HCT116 (cell line): Measurements from ENCODE around the gene ENSA. TPM values are rescaled to one million over a fixed set of nuclear protein-coding genes. Genes with fewer than 3 reads are reported as not detected.

Source experiments
- ATAC-seq: fragments of 200-7000 bp; cut with Tn5 transposase; 2 replicates; pipeline ENCODE4 v1.9.1; 2020; ENCODE audit warnings: mild to moderate bottlenecking, moderate library complexity
- BruUV-seq: library from RNA; stranded (reverse); fragments of 400-500 nt; replicated peaks from 2 replicates; lab custom pipeline; 2021; lab: Mats Ljungman, UMichigan
- CTCF ChIA-PET: fragments of 300-600 bp; sonication (Branson Sonifier 250); formaldehyde crosslinking; loops from one replicate; lab custom pipeline; 2021; ENCODE audit warnings: antibody characterized with exemption; lab: Charles Lee
- POLR2A ChIA-PET: fragments of 300-600, 350-600 bp; sonication (Branson Sonifier 250); formaldehyde crosslinking; loops from one replicate; lab custom pipeline; 2021; ENCODE audit warnings: antibody characterized with exemption; lab: Charles Lee
- RAD21 ChIA-PET, 2 experiments: fragments of 300-600 bp; sonication (Branson Sonifier 250); formaldehyde crosslinking; loops; one replicate each; lab custom pipeline; 2023; ENCODE audit warnings: low total read pairs in 2 of 2; ENCODE audit not compliant: uncharacterized antibody in 2 of 2, unreplicated experiment in 2 of 2, low non-redundant PET in 1 of 2; lab: Charles Lee
- DNase-seq: peaks from one replicate; pipeline ENCODE4 v3.0.0-alpha.2; 2010; ENCODE audit warnings: low read depth, low spot score
- H2AFZ ChIP-seq: fragments of 200-600 bp; shearing (Covaris generic), sonication (generic); 2 replicates; pipeline ENCODE4 v1.6.1; 2017; ENCODE audit warnings: low read depth, mixed run types, mixed read lengths, antibody characterized with exemption, low read length; ENCODE audit not compliant: poor library complexity, severe bottlenecking
- H3K27ac ChIP-seq: 2 replicates; pipeline ENCODE4 v1.5.1; 2012; ENCODE audit warnings: low read depth, low read length
- H3K27me3 ChIP-seq: fragments of 200-600 bp; sonication (generic); 2 replicates; pipeline ENCODE4 v1.6.1; 2016; ENCODE audit warnings: mixed run types, low read length, mixed read lengths; ENCODE audit not compliant: insufficient read depth
- H3K36me3 ChIP-seq, 2 experiments: fragments of 200-500 bp in 1 of 2; fragments of 200-600 bp in 1 of 2; sonication (Bioruptor generic) in 1 of 2; sonication (generic) in 1 of 2; 2 replicates each; pipeline versions ENCODE4 v1.5.1 to v1.6.1; 2014 to 2016; ENCODE audit warnings: low read length in 2 of 2, inconsistent platforms in 1 of 2, mixed read lengths in 1 of 2, mixed run types in 1 of 2; ENCODE audit not compliant: insufficient read depth in 2 of 2, control insufficient read depth in 1 of 2
- H3K4me1 ChIP-seq, 2 experiments: fragments of 200-600 bp in 1 of 2; sonication (generic) in 1 of 2; 2 replicates each; pipeline versions ENCODE4 v1.5.1 to v1.6.1; 2012 to 2017; ENCODE audit warnings: low read length in 2 of 2, inconsistent platforms in 1 of 2, mild to moderate bottlenecking in 1 of 2, mixed read lengths in 1 of 2, mixed run types in 1 of 2, moderate library complexity in 1 of 2; ENCODE audit not compliant: insufficient read depth in 2 of 2, control insufficient read depth in 1 of 2
- H3K4me2 ChIP-seq: fragments of 200-600 bp; sonication (generic); 2 replicates; pipeline ENCODE4 v1.6.1; 2017; ENCODE audit warnings: mixed run types, low read length, mixed read lengths
- H3K4me3 ChIP-seq, 2 experiments: fragments of 200-600 bp in 1 of 2; sonication (generic) in 1 of 2; replicated peaks in 1 of 2; 2 replicates each; pipeline ENCODE4 v1.5.1; 2011 to 2016; ENCODE audit warnings: low read length in 2 of 2, control low read depth in 1 of 2, low read depth in 1 of 2, mild to moderate bottlenecking in 1 of 2, mixed read lengths in 1 of 2, mixed run types in 1 of 2
- H3K79me2 ChIP-seq: fragments of 200-600 bp; sonication (generic); 2 replicates; pipeline ENCODE4 v1.6.1; 2017; ENCODE audit warnings: mild to moderate bottlenecking, mixed run types, low read length, moderate library complexity, mixed read lengths; ENCODE audit not compliant: insufficient read depth
- H3K9ac ChIP-seq: fragments of 200-600 bp; sonication (generic); 2 replicates; pipeline ENCODE4 v1.6.1; 2016; ENCODE audit warnings: low read length, mixed read lengths
- H3K9me2 ChIP-seq: fragments of 200-600 bp; sonication (generic), shearing (Covaris generic); 2 replicates; pipeline ENCODE4 v1.6.1; 2017; ENCODE audit warnings: mixed run types, mild to moderate bottlenecking, moderate library complexity; ENCODE audit not compliant: insufficient read depth
- H3K9me3 ChIP-seq, 2 experiments: fragments of 200-500 bp in 1 of 2; fragments of 200-600 bp in 1 of 2; sonication (Bioruptor generic) in 1 of 2; sonication (generic) in 1 of 2; 2 replicates each; pipeline ENCODE4 v1.6.1; 2014 to 2017; ENCODE audit warnings: low read length in 2 of 2, mixed read lengths in 2 of 2, inconsistent platforms in 1 of 2, low read depth in 1 of 2, mild to moderate bottlenecking in 1 of 2, mixed run types in 1 of 2, moderate library complexity in 1 of 2; ENCODE audit not compliant: control insufficient read depth in 1 of 2, insufficient read depth in 1 of 2
- H4K20me1 ChIP-seq: fragments of 200-600 bp; sonication (generic), shearing (Covaris generic); 2 replicates; pipeline ENCODE4 v1.6.1; 2017; ENCODE audit warnings: mixed run types, mild to moderate bottlenecking, moderate library complexity; ENCODE audit not compliant: insufficient read depth
- CEBPB ChIP-seq: IDR thresholded peaks from 2 replicates; pipeline ENCODE4 v1.6.1; 2012; ENCODE audit warnings: low read depth
- EGR1 ChIP-seq: IDR thresholded peaks from 2 replicates; pipeline ENCODE4 v1.6.1; 2012; ENCODE audit warnings: low read depth
- ELF1 ChIP-seq: IDR thresholded peaks from 2 replicates; pipeline ENCODE4 v1.6.1; 2012; ENCODE audit warnings: low read depth, borderline replicate concordance
- JUND ChIP-seq: IDR thresholded peaks from 2 replicates; pipeline ENCODE4 v1.6.1; 2012
- POLR2AphosphoS5 ChIP-seq: IDR thresholded peaks from 2 replicates; pipeline ENCODE4 v1.6.1; 2011; ENCODE audit warnings: mild to moderate bottlenecking, low read depth, low read length, moderate library complexity
- SP1 ChIP-seq: IDR thresholded peaks from 2 replicates; pipeline ENCODE4 v1.6.1; 2012; ENCODE audit warnings: low read depth
- TCF7L2 ChIP-seq: IDR thresholded peaks from 2 replicates; pipeline ENCODE4 v1.7.0; 2011; ENCODE audit warnings: borderline replicate concordance, inconsistent platforms; ENCODE audit not compliant: insufficient read depth, insufficient read length; ENCODE audit errors: extremely low read depth
- ZNF274 ChIP-seq: fragments of 200-500 bp; sonication (Bioruptor generic); IDR thresholded peaks from 2 replicates; pipeline ENCODE4 v1.6.1; 2014; ENCODE audit warnings: mild to moderate bottlenecking, low read depth, low read length, inconsistent platforms
- intact Hi-C: fragments of 100-400 bp; cut with micrococcal nuclease; formaldehyde crosslinking; loops from 2 replicates; pipeline ENCODE4 v1.10.0; 2022
- total RNA-seq: library from RNA; stranded (reverse); gene quantifications from one replicate; pipeline ENCODE4 v1.2.1, GENCODE V29; 2021; ENCODE audit not compliant: unreplicated experiment
- TF ChIP-seq, protein P1 (sequence below): IDR thresholded peaks from 2 replicates; pipeline ENCODE4 v1.6.1; 2012; ENCODE audit warnings: low read depth
- TF ChIP-seq, protein P2 (sequence below), 3 experiments: fragments of 200-600 bp in 1 of 3; sonication (generic) in 1 of 3; IDR thresholded peaks in 2 of 3; conservative IDR thresholded peaks in 1 of 3; 2 replicates each; pipeline ENCODE4 v1.5.1; 2012 to 2017; ENCODE audit warnings: low read depth in 2 of 3, low read length in 2 of 3, antibody characterized with exemption in 1 of 3, borderline replicate concordance in 1 of 3, control low read depth in 1 of 3, mild to moderate bottlenecking in 1 of 3, mixed read lengths in 1 of 3, mixed run types in 1 of 3, moderate library complexity in 1 of 3; ENCODE audit not compliant: insufficient read depth in 1 of 3
- TF ChIP-seq, protein P3 (sequence below): IDR thresholded peaks from 2 replicates; pipeline ENCODE4 v1.6.1; 2012

Gene ENSA
- total RNA-seq, 1 experiment from 2014 or later: 130 TPM

DNA sequence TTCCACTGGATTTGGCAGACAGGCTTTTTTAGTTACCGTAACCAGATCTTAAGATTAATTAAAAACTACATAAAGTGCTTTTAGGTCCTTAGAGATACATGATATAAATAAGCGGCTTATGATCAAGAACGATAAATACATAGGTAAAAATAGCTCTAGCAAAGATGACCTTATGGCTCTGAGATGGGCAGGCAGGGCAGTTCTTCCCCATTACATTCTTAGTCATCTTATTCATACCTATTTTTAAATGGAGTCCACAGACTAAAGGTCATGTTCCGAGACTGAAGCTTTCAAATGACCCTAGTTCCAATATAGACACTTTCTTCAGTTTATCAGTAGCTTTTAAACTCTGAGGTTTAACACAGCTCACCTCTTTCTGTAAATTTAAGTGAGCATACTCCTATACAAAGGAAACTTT is 54.3 kb downstream of the ENSA start:
- peaks cover 86% of the 10 kb centered on the region for H3K79me2 ChIP-seq
- no peak overlapping the region for H3K4me3 ChIP-seq
- peaks cover 38 to 58% of the 10 kb centered on the region in 2 experiments for H3K36me3 ChIP-seq
- intact Hi-C loops: loop anchor here (5.0 kb wide), 1 partner anchor 402 kb away; no protein-coding TSS in a partner anchor
- peak overlapping the region; percentile 5; the same call in 1 of the 2 replicates for H3K27ac ChIP-seq
- RAD21 ChIA-PET: no interaction called here
- CTCF ChIA-PET: interaction anchor here (0.5 kb wide), 1 partner anchor 27 kb away, joined by 3 read pairs; no protein-coding TSS in a partner anchor
- H3K4me1 ChIP-seq: peaks cover 36 to 70% of the 10 kb centered on the region in 2 experiments
- no peak for TF ChIP-seq ELF1
- peak; percentile 19; the same call in 1 of the 2 replicates for TF ChIP-seq POLR2AphosphoS5
- DNase-seq (no peak), ATAC-seq (no peak)
- no peaks in the 10 kb centered on the region for H3K27me3 ChIP-seq
- H3K9me2 ChIP-seq: no peaks in the 10 kb centered on the region
- no peak overlapping the region for H3K9ac ChIP-seq
- peaks cover 58% of the 10 kb centered on the region for H4K20me1 ChIP-seq
- H3K9me3 ChIP-seq: no peaks in the 10 kb centered on the region
- H2AFZ ChIP-seq: no peak overlapping the region
- no TSS peak for BruUV-seq
- H3K4me2 ChIP-seq: peak overlapping the region; percentile 86
- POLR2A ChIA-PET: interaction anchor here (1.0 kb wide), 1 partner anchor 12 kb away, joined by 4 read pairs; no protein-coding TSS in a partner anchor

GRCh38 chr1:150574260-150575071 is 54.9 kb downstream of the ENSA start:
- no TSS peak for BruUV-seq
- H3K36me3 ChIP-seq: peaks cover 38 to 58% of the 10 kb centered on the region in 2 experiments
- ChIA-PET RAD21 (no interaction called here), CTCF (interaction anchor here (0.5 to 0.6 kb wide), 2 partner anchors 26 to 36 kb away, joined by 3 read pairs; no protein-coding TSS in a partner anchor), POLR2A (interaction anchor here (1.0 kb wide), 1 partner anchor 12 kb away, joined by 4 read pairs; no protein-coding TSS in a partner anchor)
- DNase-seq: no peak
- no peak overlapping the region for H3K4me3 ChIP-seq
- no peak overlapping the region for H3K27ac ChIP-seq
- H3K4me2 ChIP-seq: no peak overlapping the region
- H3K27me3 ChIP-seq: no peaks in the 10 kb centered on the region
- peaks cover 42 to 72% of the 10 kb centered on the region in 2 experiments for H3K4me1 ChIP-seq
- intact Hi-C loops: loop anchor here (5.0 kb wide), 1 partner anchor 403 kb away; no protein-coding TSS in a partner anchor
- H3K9ac ChIP-seq: no peak overlapping the region
- H3K79me2 ChIP-seq: peaks cover 86% of the 10 kb centered on the region
- H3K9me3 ChIP-seq: no peaks in the 10 kb centered on the region
- H3K9me2 ChIP-seq: no peaks in the 10 kb centered on the region
- peaks cover 58% of the 10 kb centered on the region for H4K20me1 ChIP-seq
- H2AFZ ChIP-seq: no peak overlapping the region
- no peak for ATAC-seq
- TF ChIP-seq TCF7L2 (no peak), SP1 (no peak), ELF1 (no peak), JUND (no peak), EGR1 (no peak), CEBPB (no peak), ZNF274 (no peak)
- TF ChIP-seq, protein P1, sequence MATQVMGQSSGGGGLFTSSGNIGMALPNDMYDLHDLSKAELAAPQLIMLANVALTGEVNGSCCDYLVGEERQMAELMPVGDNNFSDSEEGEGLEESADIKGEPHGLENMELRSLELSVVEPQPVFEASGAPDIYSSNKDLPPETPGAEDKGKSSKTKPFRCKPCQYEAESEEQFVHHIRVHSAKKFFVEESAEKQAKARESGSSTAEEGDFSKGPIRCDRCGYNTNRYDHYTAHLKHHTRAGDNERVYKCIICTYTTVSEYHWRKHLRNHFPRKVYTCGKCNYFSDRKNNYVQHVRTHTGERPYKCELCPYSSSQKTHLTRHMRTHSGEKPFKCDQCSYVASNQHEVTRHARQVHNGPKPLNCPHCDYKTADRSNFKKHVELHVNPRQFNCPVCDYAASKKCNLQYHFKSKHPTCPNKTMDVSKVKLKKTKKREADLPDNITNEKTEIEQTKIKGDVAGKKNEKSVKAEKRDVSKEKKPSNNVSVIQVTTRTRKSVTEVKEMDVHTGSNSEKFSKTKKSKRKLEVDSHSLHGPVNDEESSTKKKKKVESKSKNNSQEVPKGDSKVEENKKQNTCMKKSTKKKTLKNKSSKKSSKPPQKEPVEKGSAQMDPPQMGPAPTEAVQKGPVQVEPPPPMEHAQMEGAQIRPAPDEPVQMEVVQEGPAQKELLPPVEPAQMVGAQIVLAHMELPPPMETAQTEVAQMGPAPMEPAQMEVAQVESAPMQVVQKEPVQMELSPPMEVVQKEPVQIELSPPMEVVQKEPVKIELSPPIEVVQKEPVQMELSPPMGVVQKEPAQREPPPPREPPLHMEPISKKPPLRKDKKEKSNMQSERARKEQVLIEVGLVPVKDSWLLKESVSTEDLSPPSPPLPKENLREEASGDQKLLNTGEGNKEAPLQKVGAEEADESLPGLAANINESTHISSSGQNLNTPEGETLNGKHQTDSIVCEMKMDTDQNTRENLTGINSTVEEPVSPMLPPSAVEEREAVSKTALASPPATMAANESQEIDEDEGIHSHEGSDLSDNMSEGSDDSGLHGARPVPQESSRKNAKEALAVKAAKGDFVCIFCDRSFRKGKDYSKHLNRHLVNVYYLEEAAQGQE: no peak
- TF ChIP-seq, protein P2, sequence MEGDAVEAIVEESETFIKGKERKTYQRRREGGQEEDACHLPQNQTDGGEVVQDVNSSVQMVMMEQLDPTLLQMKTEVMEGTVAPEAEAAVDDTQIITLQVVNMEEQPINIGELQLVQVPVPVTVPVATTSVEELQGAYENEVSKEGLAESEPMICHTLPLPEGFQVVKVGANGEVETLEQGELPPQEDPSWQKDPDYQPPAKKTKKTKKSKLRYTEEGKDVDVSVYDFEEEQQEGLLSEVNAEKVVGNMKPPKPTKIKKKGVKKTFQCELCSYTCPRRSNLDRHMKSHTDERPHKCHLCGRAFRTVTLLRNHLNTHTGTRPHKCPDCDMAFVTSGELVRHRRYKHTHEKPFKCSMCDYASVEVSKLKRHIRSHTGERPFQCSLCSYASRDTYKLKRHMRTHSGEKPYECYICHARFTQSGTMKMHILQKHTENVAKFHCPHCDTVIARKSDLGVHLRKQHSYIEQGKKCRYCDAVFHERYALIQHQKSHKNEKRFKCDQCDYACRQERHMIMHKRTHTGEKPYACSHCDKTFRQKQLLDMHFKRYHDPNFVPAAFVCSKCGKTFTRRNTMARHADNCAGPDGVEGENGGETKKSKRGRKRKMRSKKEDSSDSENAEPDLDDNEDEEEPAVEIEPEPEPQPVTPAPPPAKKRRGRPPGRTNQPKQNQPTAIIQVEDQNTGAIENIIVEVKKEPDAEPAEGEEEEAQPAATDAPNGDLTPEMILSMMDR (IDR thresholded peaks at IDR 0.05 in 2 of 3, conservative IDR thresholded peaks at IDR 0.05 in 1 of 3; ENCODE audit: borderline replicate concordance in 1 of 3, insufficient read depth in 1 of 3, low read depth in 2 of 3, low read length in 2 of 3): no peak
- TF ChIP-seq, protein P3, sequence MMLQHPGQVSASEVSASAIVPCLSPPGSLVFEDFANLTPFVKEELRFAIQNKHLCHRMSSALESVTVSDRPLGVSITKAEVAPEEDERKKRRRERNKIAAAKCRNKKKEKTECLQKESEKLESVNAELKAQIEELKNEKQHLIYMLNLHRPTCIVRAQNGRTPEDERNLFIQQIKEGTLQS: no peak
